Stomach smooth muscle (tissue), 2 donors: ENCODE data around the gene GIMAP6.
"Not testable (repeated sequence)": the region's sequence is repeated elsewhere in the genome, so short reads cannot be mapped to it uniquely, and the experiment has no call there.

Experiments used
- H3K27ac ChIP-seq: one replicate; pipeline ENCODE4 v1.7.0; 2013; ENCODE audit warnings: mild to moderate bottlenecking, low read length, inconsistent platforms
- H3K27me3 ChIP-seq, 2 donors: one replicate each; pipeline ENCODE4 v1.7.0; 2013; ENCODE audit warnings: low read length in 2 of 2; ENCODE audit not compliant: insufficient read depth in 2 of 2, control insufficient read depth in 1 of 2
- H3K36me3 ChIP-seq, 2 donors: one replicate each; pipeline ENCODE4 v1.7.0; 2013; ENCODE audit warnings: low read length in 2 of 2; ENCODE audit not compliant: control insufficient read depth in 2 of 2, insufficient read depth in 2 of 2
- H3K4me1 ChIP-seq: one replicate; pipeline ENCODE4 v1.7.0; 2013; ENCODE audit warnings: low read length; ENCODE audit not compliant: control insufficient read depth, insufficient read depth
- H3K4me3 ChIP-seq, 2 donors: one replicate each; pipeline ENCODE4 v1.7.0; 2013; ENCODE audit warnings: low read length in 2 of 2
- H3K9ac ChIP-seq, 2 donors: one replicate each; pipeline ENCODE4 v1.7.0; 2013; ENCODE audit warnings: low read length in 2 of 2, mild to moderate bottlenecking in 1 of 2
- H3K9me3 ChIP-seq, 2 donors: one replicate each; pipeline ENCODE4 v1.7.0; 2013; ENCODE audit warnings: low read length in 2 of 2; ENCODE audit not compliant: control insufficient read depth in 2 of 2
- donor health status: healthy.
- donor health status: Pancreatic carcinoma.

GIMAP6 gene

DNA sequence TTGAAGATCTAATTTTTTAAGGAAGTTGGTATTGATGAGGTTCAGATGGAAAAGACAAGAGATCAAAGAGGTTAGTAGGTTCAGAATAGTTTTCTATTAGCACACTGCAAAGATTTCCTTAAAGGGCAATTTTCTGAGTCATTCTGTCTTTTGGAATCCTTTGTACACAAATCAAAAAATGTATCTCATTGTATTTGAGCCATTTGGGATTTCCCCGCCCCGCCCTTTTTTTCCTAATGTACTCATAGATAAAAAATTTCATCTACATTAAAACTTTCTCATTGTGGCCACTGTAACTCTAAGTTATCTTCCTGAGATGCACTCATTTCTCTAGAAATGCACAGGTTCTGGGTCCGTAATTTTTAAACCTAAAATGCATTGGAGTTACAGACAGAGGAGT lies 12.1 kb downstream of the GIMAP6 start:
- Histone ChIP-seq H3K4me3 (no peak overlapping the region), H3K27ac (no peak overlapping the region), H3K4me1 (no peaks in the 10 kb centered on the region), H3K9ac (no peak overlapping the region), H3K9me3 (no peaks in the 10 kb centered on the region), H3K27me3 (no peaks in the 10 kb centered on the region), H3K36me3 (no peaks in the 10 kb centered on the region)

DNA sequence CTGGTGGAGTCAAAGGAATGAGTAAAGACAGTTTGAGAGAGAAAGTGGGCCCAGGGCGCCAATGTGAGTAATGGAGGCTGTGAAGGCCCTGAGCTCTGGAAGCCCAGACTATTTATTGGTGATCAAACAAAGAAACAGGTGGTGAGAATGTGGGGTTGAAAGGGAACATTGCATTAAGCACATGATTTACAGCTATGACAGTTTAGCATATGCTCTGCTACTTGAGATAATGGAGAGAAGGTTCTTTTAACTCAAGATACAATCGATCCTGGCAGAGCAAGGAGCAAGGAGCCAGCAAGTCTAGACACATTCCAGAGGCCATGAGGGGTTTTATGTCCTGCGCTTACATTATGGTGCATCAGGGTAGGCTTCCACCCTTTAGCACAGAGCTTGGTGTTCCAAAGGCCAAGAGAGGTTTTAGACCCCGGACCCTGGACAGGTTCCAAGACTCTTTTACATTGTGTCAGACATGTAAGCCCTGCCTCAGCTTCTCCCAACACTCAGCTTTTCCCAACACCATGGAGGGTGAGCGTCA lies 16.9 kb downstream of the GIMAP6 start:
- H3K27ac ChIP-seq, H3K4me1 ChIP-seq, H3K9me3 ChIP-seq, H3K4me3 ChIP-seq, H3K9ac ChIP-seq, H3K27me3 ChIP-seq, H3K36me3 ChIP-seq: not testable (repeated sequence)

DNA sequence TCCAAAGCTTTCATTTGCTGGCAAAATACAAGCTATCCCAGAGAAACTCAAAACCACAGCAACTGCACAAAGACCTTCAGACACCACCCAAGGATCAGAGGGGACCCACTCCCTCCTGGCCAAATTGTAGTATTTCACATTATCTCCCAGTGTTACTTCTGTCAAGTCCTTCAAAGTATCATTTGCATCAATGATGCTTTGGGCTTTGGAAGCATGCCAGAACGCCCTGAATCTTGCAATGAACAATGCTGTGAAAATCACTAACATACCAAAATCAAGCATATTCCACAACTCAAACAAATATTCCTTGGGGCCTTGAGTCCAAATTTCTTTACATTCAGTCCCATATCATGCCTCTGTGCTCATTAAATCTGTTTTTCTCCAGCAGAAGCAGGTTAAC lies 17.8 kb downstream of the GIMAP6 start:
- not testable (repeated sequence) for H3K27ac ChIP-seq, H3K9me3 ChIP-seq, H3K36me3 ChIP-seq, H3K27me3 ChIP-seq, H3K4me1 ChIP-seq, H3K9ac ChIP-seq, H3K4me3 ChIP-seq

DNA sequence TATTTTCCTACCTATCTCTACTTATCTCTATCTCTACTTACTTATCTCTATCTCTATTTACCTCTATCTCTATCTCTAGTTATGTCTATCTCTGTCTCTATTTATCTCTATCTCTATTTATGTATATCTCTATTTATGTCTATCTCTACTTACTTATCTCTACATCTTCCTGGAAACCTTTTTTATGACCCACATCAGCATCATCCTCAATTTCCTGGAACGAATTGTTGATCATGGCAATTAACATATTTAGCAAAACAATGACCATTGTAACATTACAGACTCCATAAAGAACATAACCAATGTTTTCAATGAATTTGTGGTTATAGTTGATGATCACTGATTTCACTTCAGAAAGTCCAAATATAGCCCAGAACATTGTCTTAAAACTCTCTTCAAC lies 18.3 kb downstream of the GIMAP6 start:
- H3K36me3 ChIP-seq, result no peaks in the 10 kb centered on the region
- no peak overlapping the region for H3K9ac ChIP-seq
- H3K9me3 ChIP-seq, result no peaks in the 10 kb centered on the region
- no peak overlapping the region for H3K27ac ChIP-seq
- no peak overlapping the region for H3K4me3 ChIP-seq
- H3K4me1 ChIP-seq, result no peaks in the 10 kb centered on the region
- no peaks in the 10 kb centered on the region for H3K27me3 ChIP-seq

DNA sequence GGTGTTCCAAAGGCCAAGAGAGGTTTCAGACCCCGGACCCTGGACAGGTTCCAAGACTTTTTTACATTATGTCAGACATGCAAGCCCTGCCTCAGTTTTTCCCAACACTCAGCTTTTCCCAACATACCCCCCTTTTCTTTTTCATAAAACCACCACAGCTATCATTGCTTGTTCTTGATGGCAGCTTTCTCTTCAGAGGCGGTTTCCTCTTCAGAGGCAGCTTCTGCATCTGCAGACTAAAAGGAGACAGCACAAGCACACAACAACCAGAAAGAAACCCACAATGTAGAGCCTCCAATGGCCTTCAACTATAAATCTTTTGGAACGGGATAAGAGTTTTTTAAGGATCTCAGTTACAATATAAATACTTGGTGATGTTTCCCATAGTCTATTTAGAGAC lies 19.3 kb downstream of the GIMAP6 start:
- Histone ChIP-seq H3K4me3 (no peak overlapping the region), H3K27ac (no peak overlapping the region), H3K4me1 (no peaks in the 10 kb centered on the region), H3K27me3 (no peaks in the 10 kb centered on the region), H3K9me3 (no peaks in the 10 kb centered on the region), H3K9ac (no peak overlapping the region), H3K36me3 (no peaks in the 10 kb centered on the region)

DNA sequence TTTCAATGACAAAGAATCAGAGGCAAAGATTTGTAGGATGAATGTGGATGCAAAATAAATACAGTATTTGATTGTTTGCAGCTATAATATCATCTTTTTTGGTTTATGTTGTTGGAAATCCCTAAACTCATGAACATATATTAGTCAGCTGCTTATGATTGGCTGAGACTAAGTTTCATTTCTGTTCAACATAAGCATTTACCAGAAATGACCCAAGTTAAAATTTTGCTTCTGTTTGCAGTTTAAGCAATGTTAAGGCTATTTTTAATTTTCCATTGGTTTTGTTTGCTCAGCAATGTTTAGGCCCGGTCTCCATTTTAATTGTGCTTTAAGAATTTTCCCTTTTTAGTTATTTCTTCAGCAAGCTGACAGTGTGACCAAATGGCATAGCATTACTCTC lies 22.0 kb downstream of the GIMAP6 start:
- Histone ChIP-seq H3K27me3 (no peaks in the 10 kb centered on the region), H3K9ac (no peak overlapping the region), H3K4me3 (no peak overlapping the region), H3K9me3 (no peaks in the 10 kb centered on the region), H3K4me1 (no peaks in the 10 kb centered on the region), H3K36me3 (no peaks in the 10 kb centered on the region), H3K27ac (no peak overlapping the region)

DNA sequence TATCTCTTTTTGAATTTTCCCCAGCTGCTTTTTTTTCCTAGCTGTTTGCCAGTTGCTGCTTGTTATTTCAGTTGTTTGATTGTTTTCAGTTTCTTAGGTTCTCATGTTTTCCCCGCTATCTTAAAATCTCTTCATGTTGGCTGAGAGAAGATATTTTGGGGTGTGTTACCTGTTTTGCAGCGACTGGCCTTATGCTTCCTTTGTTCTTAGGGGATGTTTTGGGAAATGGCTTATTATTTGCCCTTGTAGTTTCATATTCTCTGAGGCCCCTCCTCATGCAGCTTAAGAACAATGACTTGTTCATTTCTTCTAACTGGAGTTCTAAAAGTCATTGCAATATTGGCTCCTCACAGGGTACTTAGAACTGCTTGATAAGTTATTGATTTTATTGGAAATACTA lies 28.6 kb downstream of the GIMAP6 start:
- not testable (repeated sequence) for H3K27ac ChIP-seq, H3K9me3 ChIP-seq, H3K27me3 ChIP-seq, H3K4me1 ChIP-seq, H3K4me3 ChIP-seq, H3K36me3 ChIP-seq, H3K9ac ChIP-seq

DNA sequence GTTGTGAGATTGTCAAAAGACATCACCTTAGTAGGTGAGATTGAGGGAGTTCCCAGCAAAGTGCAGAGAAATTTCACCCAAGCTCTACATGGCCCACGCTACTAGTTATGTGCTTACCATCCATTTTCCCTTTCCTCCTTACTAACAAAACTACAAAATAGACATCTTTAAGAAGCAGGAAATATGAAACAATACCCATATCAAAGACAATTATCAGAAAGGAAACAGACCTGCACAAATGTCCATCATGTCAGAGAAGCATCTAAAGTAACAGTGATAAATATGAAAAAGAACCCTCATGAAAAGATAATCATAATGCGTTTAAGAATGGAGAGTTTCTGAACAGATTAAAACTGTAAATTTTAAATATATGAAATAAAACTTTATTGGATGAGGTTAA lies 36.8 kb downstream of the GIMAP6 start:
- Histone ChIP-seq H3K36me3 (no peaks in the 10 kb centered on the region), H3K9ac (no peak overlapping the region), H3K4me1 (no peaks in the 10 kb centered on the region), H3K9me3 (peaks cover 2 to 5% of the 10 kb centered on the region in 2 donors), H3K27me3 (no peaks in the 10 kb centered on the region), H3K4me3 (no peak overlapping the region), H3K27ac (no peak overlapping the region)

DNA sequence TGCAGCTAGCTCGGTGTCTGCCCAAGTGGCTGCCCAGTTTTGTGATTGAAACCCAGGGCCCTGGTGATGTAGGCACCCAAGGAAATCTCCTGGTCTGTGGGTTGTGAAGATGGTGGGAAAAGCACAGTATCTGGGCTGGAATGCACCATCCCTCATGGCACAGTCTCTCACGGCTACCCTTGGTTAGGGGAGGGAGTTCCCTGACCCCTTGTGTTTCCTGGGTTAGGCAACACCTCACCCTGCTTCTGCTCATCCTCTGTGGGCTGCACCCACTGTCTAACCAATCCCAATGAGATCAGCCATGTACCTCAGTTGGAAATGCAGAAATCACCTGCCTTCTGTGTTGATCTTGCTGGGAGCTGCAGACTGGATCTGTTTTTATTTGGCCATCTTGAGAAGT lies 37.4 kb downstream of the GIMAP6 start:
- H3K9ac ChIP-seq, result no peak overlapping the region
- no peaks in the 10 kb centered on the region for H3K4me1 ChIP-seq
- no peak overlapping the region for H3K27ac ChIP-seq
- H3K27me3 ChIP-seq, result no peaks in the 10 kb centered on the region
- peaks cover 2 to 5% of the 10 kb centered on the region in 2 donors for H3K9me3 ChIP-seq
- H3K36me3 ChIP-seq, result no peaks in the 10 kb centered on the region
- no peak overlapping the region for H3K4me3 ChIP-seq

DNA sequence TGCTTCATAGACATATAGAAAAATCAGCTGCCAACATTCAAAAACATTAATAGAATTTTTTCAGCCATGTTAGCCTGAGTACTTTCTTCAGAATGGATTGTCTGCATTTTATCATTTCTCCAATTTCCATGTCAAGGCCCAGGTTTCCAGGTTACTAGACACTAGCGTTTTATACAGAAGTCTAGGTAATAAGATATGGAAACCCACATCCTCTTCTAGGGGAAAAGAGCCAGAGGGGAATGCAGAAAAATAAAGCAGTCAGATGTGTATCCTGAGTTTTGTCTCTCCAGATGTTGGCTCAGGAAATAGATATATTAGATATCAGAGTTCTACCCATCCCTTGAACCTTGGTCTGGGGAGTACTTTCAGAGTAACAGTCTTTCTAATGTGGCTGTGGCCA lies 44.6 kb downstream of the GIMAP6 start:
- Histone ChIP-seq H3K27ac (no peak overlapping the region), H3K9ac (no peak overlapping the region), H3K9me3 (peaks cover 0 to 2% of the 10 kb centered on the region in 2 donors), H3K27me3 (no peaks in the 10 kb centered on the region), H3K4me3 (no peak overlapping the region), H3K4me1 (no peaks in the 10 kb centered on the region), H3K36me3 (no peaks in the 10 kb centered on the region)

DNA sequence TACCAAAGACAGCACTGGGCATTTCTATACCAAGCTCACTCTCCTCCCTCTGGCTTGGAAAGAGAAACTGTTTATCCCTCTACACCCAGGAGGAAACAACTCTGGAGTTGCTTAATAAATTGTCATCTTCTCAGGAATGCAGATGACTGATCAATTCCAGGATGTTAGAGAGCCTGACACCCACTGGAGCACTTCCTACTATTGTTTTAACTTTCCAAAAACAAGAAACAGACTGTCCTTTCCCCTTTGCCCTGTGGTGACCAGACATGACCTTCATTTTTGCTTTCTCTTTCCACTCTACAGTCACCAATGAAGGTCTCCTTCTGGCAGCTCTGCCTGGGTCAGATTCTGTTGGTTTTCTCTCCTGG lies 45.4 kb downstream of the GIMAP6 start:
- H3K27me3 ChIP-seq, result no peaks in the 10 kb centered on the region
- no peaks in the 10 kb centered on the region for H3K36me3 ChIP-seq
- H3K9ac ChIP-seq, result no peak overlapping the region
- H3K9me3 ChIP-seq, result no peaks in the 10 kb centered on the region
- H3K4me1 ChIP-seq, result no peaks in the 10 kb centered on the region
- no peak overlapping the region for H3K4me3 ChIP-seq
- no peak overlapping the region for H3K27ac ChIP-seq
